ENCODE results near the gene UCHL3. TPM values are rescaled to one million over a fixed set of nuclear protein-coding genes. Genes with fewer than 3 reads are reported as not detected.

The UCHL3 gene
- total RNA-seq, 3 donors from 2014 or later (not counting 1 experiment from before 2014, with no cell fraction given), result 19.3 to 23.1 (median 22.7) TPM

GRCh38 chr13:75537401-75538365 lies 11.9 kb upstream of the UCHL3 start, which contains the start of gene COMMD6:
COMMD6 (minus strand) TSS chr13:75537841; CDS start chr13:75537805, 36 bp downstream.
- peak within 1 kb of the TSS; percentile 100 for H3K4me3 Mint-ChIP-seq
- under 1% methylated on average over 47 of the region's 51 CpGs for WGBS (ENCODE audit: insufficient coverage)
- DNase-seq, result peak; percentile 68 to 84

GRCh38 chr13:75541287-75541686 lies 8.3 kb upstream of the UCHL3 start:
- Mint-ChIP-seq H3K27me3 (ENCODE audit: low read depth in 2 of 2) (peaks cover 0 to 2% of the 10 kb centered on the region in 2 donors), H3K9me3 (no peaks in the 10 kb centered on the region), H3K4me3 (no peak overlapping the region), H3K4me1 (peaks cover 21 to 24% of the 10 kb centered on the region in 2 donors), H3K36me3 (no peaks in the 10 kb centered on the region), H3K27ac (no peak overlapping the region)
- H3K27me3 ChIP-seq (ENCODE audit: control insufficient read depth, insufficient read depth, low read length), result no peaks in the 10 kb centered on the region
- no peak for TF ChIP-seq CTCF (IDR thresholded peaks at IDR 0.05)
- DNase-seq, result no peak
- ATAC-seq, result no peak
- WGBS (ENCODE audit: insufficient coverage), result 67% methylated on average over 3 of the region's 4 CpGs
- H3K4me1 ChIP-seq (ENCODE audit: control insufficient read depth, insufficient read depth, low read length), result peaks cover 9% of the 10 kb centered on the region
- no peaks in the 10 kb centered on the region for H3K9me3 ChIP-seq (ENCODE audit: control insufficient read depth, insufficient read depth, low read length)
- H3K36me3 ChIP-seq (ENCODE audit: control insufficient read depth, insufficient read depth, low read length), result no peaks in the 10 kb centered on the region
- no peak overlapping the region for H3K4me3 ChIP-seq (ENCODE audit: low read length)
- intact Hi-C loops (cut with micrococcal nuclease), result no loop called here
- no peak overlapping the region for H3K27ac ChIP-seq (ENCODE audit: low read length)

More at GRCh38 chr13:75537401-75538365, 11.9 kb upstream of the UCHL3 start, which contains the start of gene COMMD6:
- H3K27me3 ChIP-seq (ENCODE audit: control insufficient read depth, insufficient read depth, low read length), result no peaks in the 10 kb centered on the region
- H3K36me3 ChIP-seq (ENCODE audit: control insufficient read depth, insufficient read depth, low read length), result peaks cover 13% of the 10 kb centered on the region
- peaks cover 0 to 2% of the 10 kb centered on the region in 2 donors for H3K27me3 Mint-ChIP-seq (ENCODE audit: low read depth in 2 of 2)
- H3K27ac ChIP-seq (ENCODE audit: low read length), result peak within 1 kb of the TSS; percentile 48
- no peaks in the 10 kb centered on the region for H3K36me3 Mint-ChIP-seq
- H3K4me1 Mint-ChIP-seq, result peaks cover 42 to 43% of the 10 kb centered on the region in 2 donors
- peak within 1 kb of the TSS; percentile 90 to 99 for H3K27ac Mint-ChIP-seq
- intact Hi-C loops (cut with micrococcal nuclease), result loop anchor here (1.0 to 5.0 kb wide), 2 partner anchors 12 to 170 kb away; partner anchors contain the start of gene UCHL3
- no peaks in the 10 kb centered on the region for H3K9me3 ChIP-seq (ENCODE audit: control insufficient read depth, insufficient read depth, low read length)
- peak; percentile 30 for TF ChIP-seq CTCF (IDR thresholded peaks at IDR 0.05)
- H3K4me1 ChIP-seq (ENCODE audit: control insufficient read depth, insufficient read depth, low read length), result peaks cover 9% of the 10 kb centered on the region
- peak; percentile 94 to 95 (median 94) for ATAC-seq
- no peaks in the 10 kb centered on the region for H3K9me3 Mint-ChIP-seq
- H3K4me3 ChIP-seq (ENCODE audit: low read length), result peak within 1 kb of the TSS; percentile 90

GRCh38 chr13:75541961-75542360 lies 7.6 kb upstream of the UCHL3 start:
- H3K36me3 ChIP-seq (ENCODE audit: control insufficient read depth, insufficient read depth, low read length), result no peaks in the 10 kb centered on the region
- H3K27me3 ChIP-seq (ENCODE audit: control insufficient read depth, insufficient read depth, low read length), result no peaks in the 10 kb centered on the region
- no peaks in the 10 kb centered on the region for H3K9me3 ChIP-seq (ENCODE audit: control insufficient read depth, insufficient read depth, low read length)
- 100% methylated on average over 1 of the region's 1 CpG for WGBS (ENCODE audit: insufficient coverage)
- no peak overlapping the region for H3K27ac ChIP-seq (ENCODE audit: low read length)
- peaks cover 0 to 2% of the 10 kb centered on the region in 2 donors for H3K27me3 Mint-ChIP-seq (ENCODE audit: low read depth in 2 of 2)
- ATAC-seq (no peak), DNase-seq (no peak)
- H3K27ac Mint-ChIP-seq, result no peak overlapping the region
- no peaks in the 10 kb centered on the region for H3K9me3 Mint-ChIP-seq
- no peak overlapping the region for H3K4me3 ChIP-seq (ENCODE audit: low read length)
- peaks cover 14 to 17% of the 10 kb centered on the region in 2 donors for H3K4me1 Mint-ChIP-seq
- H3K36me3 Mint-ChIP-seq, result no peaks in the 10 kb centered on the region
- TF ChIP-seq CTCF (IDR thresholded peaks at IDR 0.05), result no peak
- H3K4me3 Mint-ChIP-seq, result no peak overlapping the region
- H3K4me1 ChIP-seq (ENCODE audit: control insufficient read depth, insufficient read depth, low read length), result peaks cover 3% of the 10 kb centered on the region
- intact Hi-C loops (cut with micrococcal nuclease), result no loop called here
